Esophagus muscularis mucosa (tissue), 4 donors: Measurements from ENCODE around the gene CLDN24.

ENCODE experiments used
- EP300 ChIP-seq: sonication (generic); formaldehyde crosslinking; IDR thresholded peaks from one replicate; pipeline ENCODE4 v1.6.1; 2017; ENCODE audit warnings: antibody characterized with exemption
- POLR2A ChIP-seq: fragments of 450-650 bp; IDR thresholded peaks from one replicate; pipeline ENCODE4 v1.6.1; 2017; ENCODE audit warnings: antibody characterized with exemption, moderate library complexity, mild to moderate bottlenecking, low read depth
- POLR2AphosphoS5 ChIP-seq, 2 donors: sonication (generic); formaldehyde crosslinking; IDR thresholded peaks; one replicate each; pipeline ENCODE4 v1.6.1; 2017; ENCODE audit warnings: antibody characterized with exemption in 2 of 2
- TF ChIP-seq, protein P1 (sequence below), 3 experiments: fragments of 200-600 bp in 2 of 3; fragments of 450-650 bp in 1 of 3; sonication (generic) in 2 of 3; IDR thresholded peaks; one replicate each; pipeline ENCODE4 v1.5.1; 2017 to 2019; ENCODE audit warnings: antibody characterized with exemption in 3 of 3, mild to moderate bottlenecking in 2 of 3, moderate library complexity in 1 of 3

GRCh38 chr4:183352546-183352945 lies 30.3 kb upstream of the CLDN24 start:
- TF ChIP-seq, protein P1, sequence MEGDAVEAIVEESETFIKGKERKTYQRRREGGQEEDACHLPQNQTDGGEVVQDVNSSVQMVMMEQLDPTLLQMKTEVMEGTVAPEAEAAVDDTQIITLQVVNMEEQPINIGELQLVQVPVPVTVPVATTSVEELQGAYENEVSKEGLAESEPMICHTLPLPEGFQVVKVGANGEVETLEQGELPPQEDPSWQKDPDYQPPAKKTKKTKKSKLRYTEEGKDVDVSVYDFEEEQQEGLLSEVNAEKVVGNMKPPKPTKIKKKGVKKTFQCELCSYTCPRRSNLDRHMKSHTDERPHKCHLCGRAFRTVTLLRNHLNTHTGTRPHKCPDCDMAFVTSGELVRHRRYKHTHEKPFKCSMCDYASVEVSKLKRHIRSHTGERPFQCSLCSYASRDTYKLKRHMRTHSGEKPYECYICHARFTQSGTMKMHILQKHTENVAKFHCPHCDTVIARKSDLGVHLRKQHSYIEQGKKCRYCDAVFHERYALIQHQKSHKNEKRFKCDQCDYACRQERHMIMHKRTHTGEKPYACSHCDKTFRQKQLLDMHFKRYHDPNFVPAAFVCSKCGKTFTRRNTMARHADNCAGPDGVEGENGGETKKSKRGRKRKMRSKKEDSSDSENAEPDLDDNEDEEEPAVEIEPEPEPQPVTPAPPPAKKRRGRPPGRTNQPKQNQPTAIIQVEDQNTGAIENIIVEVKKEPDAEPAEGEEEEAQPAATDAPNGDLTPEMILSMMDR (IDR thresholded peaks at IDR 0.05): no peak
- TF ChIP-seq POLR2AphosphoS5 (IDR thresholded peaks at IDR 0.05) (no peak), POLR2A (no peak), EP300 (no peak)
